GM10266 (cell line): ENCODE results near the gene MATCAP1.

Experiments used
- DNase-seq: peaks from one replicate; pipeline ENCODE4 v3.0.0; 2012; ENCODE audit errors: extremely low spot score
- TF ChIP-seq, protein P1 (sequence below): IDR thresholded peaks from 2 replicates; pipeline ENCODE4 v1.5.1; 2012; ENCODE audit warnings: mild to moderate bottlenecking, low read depth; ENCODE audit not compliant: control insufficient read depth, insufficient read depth; ENCODE audit errors: missing control alignments

Gene MATCAP1

DNA sequence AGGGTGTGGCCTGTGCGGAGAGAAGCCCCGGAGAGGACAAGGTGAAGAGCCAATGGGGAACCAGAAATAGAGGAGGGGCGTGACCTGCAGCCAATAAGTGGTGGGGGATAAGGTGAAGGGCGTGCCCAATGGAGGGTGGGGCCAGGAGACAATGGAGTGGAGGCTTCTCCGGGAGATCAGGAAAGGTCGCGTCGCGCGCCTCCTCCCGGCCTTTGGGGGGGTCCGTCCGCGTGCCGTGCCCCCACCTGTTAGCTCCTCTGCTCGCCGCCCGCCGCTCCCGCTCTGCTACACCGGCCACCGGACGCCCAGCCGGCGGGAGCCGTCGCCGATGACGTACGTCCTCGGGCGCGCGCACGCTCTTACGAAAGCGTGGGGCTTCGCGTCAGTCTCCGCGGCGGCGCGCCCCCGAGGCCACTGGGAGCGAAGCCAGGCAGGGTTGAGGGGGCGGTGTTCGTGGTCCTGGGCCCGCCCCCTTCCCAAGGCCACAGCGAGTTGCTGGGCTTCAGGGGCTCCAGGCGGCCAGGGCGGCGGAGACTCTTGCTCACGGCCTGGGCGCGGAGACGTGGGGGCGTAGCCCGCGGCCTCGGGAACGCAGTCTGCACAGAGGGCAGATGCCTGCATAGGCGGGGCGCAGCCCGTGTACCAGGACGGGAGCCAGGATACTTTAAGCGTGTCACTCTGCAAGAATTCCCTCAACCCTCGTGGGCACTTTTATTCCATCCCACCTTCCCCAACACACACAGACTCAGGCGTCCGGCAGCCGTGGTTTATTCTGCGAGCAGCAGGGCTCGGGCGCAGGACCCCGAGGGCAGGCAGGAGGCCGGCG, at the start of gene MATCAP1:
TSS of gene MATCAP1 (minus strand) at position 337 of the 826 bp plus-strand sequence. CDS start 3,353 bp downstream, outside the sequence.
- TF ChIP-seq, protein P1, sequence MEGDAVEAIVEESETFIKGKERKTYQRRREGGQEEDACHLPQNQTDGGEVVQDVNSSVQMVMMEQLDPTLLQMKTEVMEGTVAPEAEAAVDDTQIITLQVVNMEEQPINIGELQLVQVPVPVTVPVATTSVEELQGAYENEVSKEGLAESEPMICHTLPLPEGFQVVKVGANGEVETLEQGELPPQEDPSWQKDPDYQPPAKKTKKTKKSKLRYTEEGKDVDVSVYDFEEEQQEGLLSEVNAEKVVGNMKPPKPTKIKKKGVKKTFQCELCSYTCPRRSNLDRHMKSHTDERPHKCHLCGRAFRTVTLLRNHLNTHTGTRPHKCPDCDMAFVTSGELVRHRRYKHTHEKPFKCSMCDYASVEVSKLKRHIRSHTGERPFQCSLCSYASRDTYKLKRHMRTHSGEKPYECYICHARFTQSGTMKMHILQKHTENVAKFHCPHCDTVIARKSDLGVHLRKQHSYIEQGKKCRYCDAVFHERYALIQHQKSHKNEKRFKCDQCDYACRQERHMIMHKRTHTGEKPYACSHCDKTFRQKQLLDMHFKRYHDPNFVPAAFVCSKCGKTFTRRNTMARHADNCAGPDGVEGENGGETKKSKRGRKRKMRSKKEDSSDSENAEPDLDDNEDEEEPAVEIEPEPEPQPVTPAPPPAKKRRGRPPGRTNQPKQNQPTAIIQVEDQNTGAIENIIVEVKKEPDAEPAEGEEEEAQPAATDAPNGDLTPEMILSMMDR, result no peak
- peak; percentile 100 for DNase-seq

DNA sequence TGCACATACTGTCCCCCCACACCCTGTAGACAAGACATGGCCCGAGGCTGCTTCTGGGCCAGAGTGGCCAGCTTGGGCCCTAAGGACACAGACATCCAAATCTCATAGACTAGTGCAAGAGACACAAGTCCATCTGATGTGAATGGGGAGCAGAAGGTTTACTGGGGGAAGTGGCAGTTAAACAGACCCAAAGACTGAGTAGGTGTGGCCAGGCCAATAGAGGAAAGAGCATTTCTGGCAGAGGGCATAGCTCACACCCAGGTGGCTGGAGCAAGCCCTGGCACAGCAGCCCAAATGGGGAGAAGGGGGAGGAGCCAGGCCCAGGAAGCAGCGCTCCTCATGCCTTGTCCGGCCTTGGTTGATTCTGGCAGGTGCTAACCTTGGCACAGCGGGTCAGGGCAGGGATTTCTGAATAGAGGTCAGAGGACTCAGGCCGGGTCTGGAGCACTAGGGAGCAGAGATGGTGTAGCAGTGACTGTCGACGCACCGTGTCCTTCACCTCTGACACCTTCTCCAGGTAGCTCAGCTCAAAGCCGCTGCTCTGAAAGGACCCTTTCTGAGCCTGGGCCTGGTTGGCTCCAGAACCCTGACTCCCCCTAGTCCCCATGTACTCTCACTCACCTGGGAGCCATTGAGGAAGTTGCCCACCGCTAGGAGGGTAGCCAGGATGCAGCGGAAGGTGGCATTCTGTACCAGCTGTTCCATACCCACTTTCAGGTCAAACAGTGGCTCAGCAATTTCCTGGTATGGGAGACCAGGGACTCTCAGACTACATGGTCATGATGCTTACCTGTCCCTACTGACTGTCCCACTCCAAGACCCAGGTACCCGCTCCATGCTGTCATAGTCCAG, 47.3 kb upstream of the MATCAP1 start:
- no peak for DNase-seq
- TF ChIP-seq, protein P1, result no peak

DNA sequence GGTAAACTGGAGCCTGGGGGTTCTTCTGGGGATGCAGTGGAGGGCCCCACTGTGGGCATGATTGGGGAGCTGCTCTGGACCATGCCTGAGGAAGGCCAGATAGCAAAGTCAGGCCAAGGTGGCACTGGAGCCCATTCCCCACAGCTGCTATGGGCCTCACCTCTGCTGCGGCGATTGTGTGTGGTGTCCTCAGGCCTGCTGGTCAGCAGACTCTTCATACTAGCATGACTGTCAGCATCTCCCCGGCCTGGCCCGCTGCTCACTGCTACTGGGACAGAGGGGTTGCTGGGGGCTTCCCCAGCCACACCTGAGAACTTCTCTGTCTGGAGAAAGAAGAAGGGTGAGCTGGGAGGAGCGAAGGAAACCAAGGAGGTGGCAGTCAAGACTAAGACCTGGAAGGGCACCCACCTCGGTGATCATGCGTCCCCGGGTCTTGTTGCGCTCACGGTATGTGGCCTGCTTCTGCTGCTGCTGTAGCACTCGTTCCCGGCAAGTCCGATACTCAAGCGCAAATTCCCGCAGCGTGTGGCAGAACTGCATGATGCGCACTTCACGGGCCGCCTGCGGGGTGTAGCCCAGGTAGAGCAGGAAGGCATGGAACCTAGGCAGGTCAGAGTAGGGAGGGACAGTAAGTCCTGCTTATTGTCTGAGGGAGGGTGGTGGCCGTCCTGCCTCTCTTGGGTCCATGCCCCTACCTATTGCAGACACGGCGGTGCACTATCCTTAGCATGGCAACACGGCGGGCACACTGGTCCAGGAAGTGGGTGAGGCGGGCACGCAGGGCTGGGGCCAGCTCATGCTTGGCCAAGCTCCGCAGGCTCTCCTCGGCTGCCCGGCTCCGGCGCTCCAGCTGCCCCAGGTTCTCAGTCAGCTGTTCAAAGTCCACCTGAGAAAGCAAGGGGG, 46.4 kb upstream of the MATCAP1 start:
- TF ChIP-seq, protein P1, result no peak
- DNase-seq, result no peak

DNA sequence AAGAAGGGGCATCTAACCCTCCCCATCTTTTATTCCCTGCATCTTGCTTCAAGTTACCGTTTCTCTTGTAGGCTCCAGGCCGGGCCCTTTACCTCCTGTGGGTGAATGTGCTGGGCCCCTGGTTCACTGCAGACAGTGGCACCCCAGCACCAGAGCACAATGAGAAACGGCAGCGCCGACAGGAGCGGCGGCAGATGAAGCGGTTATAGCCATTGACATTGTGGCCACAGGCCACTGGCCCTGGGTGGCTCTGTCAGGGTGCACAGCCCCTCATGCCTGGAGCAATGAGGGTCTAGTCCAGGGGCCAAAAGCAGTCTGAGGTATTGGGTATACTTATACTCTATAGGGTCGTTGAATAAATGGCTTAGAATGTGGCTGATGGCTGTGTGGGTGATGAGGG, 45.1 kb upstream of the MATCAP1 start:
- TF ChIP-seq, protein P1, result no peak
- no peak for DNase-seq

DNA sequence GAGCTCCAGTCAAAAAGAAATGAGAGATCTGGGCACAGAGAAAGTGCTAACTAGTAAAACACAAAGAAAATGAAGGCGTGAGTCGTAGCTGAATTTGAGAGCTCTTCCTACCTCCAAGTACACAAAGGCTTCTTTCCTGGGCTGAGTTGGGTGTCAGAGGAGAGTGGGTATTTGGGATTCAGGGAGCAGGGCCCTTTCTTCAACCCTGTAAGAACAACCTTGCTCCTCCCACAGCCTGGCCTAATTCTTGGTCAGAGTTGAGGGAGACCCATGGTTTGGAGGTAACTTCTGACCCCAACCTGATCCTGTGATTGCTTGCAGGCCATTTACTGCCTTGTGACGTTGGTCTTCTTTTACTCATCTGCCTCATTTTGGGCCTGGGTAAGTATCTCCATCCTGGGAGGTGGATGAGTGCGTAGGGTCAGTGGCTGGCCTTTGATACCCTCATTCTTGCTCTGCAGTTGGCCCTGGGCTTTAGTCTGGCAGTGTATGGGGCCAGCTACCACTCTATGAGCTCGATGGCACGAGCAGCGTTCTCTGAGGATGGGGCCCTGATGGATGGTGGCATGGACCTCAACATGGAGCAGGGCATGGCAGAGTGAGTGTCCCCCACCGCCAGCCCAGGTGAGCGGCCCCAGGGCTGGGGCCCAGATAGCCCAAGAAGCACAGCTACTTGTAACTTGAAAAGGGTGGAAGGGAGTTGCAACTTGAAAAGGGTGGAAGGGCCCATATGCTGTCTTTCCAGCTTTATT, 44.4 kb upstream of the MATCAP1 start:
- no peak for DNase-seq
- TF ChIP-seq, protein P1, result no peak

DNA sequence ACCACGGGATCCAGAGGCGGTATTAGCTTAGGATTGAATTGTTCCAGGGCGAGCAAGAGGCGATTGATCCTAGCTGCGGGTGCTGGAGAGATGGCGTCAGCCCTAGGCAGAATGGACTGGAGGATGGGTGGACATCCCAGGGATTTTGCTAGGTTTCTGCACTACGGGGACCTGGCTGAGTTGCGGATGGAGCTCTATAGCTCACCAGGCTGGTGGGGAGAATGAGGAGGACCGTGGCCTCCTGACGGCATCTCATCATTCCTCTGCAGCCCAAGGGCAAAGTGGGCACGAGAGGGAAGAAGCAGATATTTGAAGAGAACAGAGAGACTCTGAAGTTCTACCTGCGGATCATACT, 43.8 kb upstream of the MATCAP1 start:
- TF ChIP-seq, protein P1, result no peak
- no peak for DNase-seq
